ENCODE results near the gene PRR22.
"Not testable (repeated sequence)": the region's sequence is repeated elsewhere in the genome, so short reads cannot be mapped to it uniquely, and the experiment has no call there.

The PRR22 gene

GRCh38 chr19:5743630-5744029, 40.9 kb downstream of the PRR22 start:
- no peak for DNase-seq

- no peak for DNase-seq
Observed at GRCh38 chr19:5742051-5742450, 42.5 kb downstream of the PRR22 start.

- DNase-seq = no peak
Observed at GRCh38 chr19:5738423-5738822, 46.1 kb downstream of the PRR22 start.

GRCh38 chr19:5733172-5733571, 51.4 kb downstream of the PRR22 start:
- not testable (repeated sequence) for DNase-seq
